Stimulated activated CD4-positive, alpha-beta T cell treated with anti-CD3 and anti-CD28 coated beads, Interleukin-1b, Interleukin-23, amount 100 ng/mL, for 48 hours (primary cell): Measurements from ENCODE around the gene KLHL13.
"Not testable (repeated sequence)": the region's sequence is repeated elsewhere in the genome, so short reads cannot be mapped to it uniquely, and the experiment has no call there.

Experiments
- DNase-seq: peaks from one replicate; pipeline ENCODE4 v3.0.0-alpha.2; 2020

KLHL13 gene

GRCh38 chrX:117985241-117985640, 131.4 kb downstream of the KLHL13 start:
- DNase-seq, result no peak

DNA sequence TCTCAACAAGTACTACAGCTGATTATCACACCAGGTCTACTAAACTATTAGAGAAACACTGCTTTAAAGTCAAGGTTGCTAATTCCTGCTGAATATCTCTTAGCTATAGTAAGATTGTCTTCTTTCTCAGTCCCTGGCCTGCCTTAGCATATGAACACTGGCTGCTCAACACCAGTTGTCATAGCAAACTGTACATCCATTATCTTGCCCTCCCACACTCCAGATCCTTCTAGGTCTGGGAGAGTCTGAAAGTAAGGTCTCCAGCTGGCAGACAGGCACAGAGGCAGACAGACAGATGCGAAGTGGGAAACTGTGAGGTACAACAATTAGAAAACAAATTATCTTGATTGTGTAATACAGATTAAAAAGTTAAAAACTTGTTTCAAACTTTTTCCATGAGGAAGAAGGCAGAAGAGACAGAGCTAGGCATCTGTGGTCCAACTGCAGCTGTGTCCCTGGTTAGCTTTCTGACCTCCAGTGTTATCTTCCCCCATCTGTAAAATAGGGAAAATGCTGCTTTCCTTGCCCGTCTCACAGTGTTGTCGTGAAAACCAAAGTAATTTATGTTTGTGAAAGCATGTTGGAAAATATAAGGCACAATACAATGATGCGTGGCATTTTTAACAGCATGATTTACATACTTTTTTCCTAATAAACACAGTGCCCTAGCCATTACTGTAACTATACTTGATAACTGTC, 133.8 kb downstream of the KLHL13 start:
- no peak for DNase-seq

GRCh38 chrX:117978402-117978801, 138.2 kb downstream of the KLHL13 start:
- no peak for DNase-seq

- no peak for DNase-seq
Observed at GRCh38 chrX:117977526-117977925, 139.1 kb downstream of the KLHL13 start.

DNA sequence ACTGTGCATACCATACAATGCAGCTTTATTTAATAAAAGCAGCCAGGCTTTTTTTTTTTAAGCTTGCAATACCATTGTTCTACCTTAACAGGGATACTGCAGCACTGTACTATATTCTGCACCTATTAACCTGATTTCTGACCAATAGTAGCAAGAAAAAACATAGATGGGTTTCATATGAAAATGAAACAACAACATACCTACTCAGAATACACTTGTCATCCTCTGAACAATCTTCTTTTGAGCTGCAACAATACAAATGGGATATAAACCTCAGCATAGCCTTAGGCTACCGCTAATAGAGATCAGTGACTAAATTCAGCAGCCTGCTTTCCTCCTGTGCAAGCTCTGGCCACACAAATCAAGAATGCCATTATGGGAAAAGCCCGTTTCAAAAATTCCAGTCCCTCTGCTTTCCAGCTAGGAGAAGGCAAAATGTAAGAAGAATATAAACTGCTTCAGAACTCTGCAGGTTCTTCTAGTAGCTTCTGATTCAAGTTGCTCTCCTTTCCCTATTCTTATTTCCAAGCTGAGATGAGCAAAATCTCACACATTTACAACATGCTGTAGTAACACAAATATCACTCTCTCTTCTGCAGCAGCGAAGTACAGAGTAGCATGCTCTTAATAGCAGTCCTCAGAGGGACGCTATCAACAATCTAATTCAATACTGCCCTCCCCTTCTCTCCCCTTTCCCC, 143.4 kb downstream of the KLHL13 start:
- no peak for DNase-seq

GRCh38 chrX:117972711-117973109, 143.9 kb downstream of the KLHL13 start:
- DNase-seq, result no peak

GRCh38 chrX:117969782-117970181, 146.8 kb downstream of the KLHL13 start:
- no peak for DNase-seq

- no peak for DNase-seq
Observed at GRCh38 chrX:117969328-117969727, 147.3 kb downstream of the KLHL13 start.

- DNase-seq, result no peak
Observed at GRCh38 chrX:117959045-117959444, 157.6 kb downstream of the KLHL13 start.

DNA sequence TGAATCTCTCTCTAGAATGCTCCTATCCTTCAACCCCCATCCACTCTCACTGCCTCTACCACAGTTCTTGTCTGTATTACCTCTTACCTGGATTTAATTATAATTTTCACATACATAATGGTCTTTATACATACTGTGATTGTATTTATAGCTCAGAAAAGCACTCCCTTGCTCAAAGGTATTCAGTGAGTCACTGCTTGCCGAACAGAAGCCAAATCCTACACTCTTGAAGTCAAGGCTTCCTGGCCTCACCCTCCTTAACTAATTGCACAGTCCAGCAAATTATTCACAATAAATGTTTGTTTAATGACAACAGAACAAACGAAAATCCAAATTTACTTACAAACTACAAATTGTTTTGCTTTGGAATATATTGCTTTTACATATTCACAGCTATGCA, 159.5 kb downstream of the KLHL13 start:
- DNase-seq, result no peak

DNA sequence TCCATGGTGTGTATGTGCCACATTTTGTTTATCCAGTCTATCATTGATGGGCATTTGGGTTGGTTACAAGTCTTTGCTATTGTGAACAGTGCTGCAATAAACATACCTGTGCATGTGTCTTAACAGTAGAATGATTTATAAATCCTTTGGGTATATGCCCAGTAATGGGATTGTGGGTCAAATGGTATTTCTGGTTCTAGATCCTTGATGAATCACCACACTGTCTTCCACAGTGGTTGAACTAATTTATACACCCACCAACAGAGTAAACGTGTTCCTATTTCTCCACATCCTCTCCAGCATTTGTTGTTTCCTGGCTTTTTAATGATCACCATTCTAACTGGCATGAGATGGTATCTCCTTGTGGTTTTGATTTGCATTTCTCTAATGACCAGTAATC, 177.3 kb downstream of the KLHL13 start:
- not testable (repeated sequence) for DNase-seq

DNA sequence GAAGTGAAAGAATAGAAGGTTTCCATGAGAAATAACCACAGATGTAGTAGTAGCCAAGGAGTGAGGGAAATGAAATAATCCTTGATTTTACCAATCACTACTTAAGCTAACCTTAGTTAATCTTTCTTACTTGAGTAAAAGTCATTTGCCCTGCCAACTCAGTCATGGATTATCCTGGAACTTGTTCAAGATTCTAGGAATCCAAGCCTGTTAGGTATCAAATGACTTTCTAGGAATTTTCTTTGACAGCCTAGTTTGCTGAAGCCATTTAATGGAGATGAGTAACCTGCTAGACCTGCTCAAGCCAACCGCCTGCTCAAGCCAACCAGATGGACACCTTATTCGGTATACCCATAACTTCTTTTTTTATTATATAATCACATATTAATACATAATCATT, 180.5 kb downstream of the KLHL13 start:
- DNase-seq, result no peak

GRCh38 chrX:117930116-117930515, 186.5 kb downstream of the KLHL13 start:
- DNase-seq, result not testable (repeated sequence)

DNA sequence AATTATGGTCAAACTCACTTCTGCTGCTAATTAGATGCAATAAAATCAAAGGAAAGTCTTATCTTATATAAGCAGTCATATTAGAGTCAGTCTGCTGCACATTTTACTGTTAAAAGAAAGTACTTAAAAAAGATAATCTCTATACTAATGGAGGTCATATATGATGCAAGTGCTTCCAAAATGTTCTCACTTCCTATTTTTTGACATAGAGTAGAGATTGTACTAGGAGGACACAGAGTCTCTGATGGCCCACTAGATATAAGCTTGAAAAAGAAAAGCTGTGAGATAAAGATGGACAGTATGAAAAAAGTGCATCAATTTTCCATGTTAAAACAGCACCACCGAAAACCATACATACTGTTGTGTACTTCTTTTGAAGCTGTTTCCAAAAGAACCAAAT, 196.9 kb downstream of the KLHL13 start:
- DNase-seq, result no peak

GRCh38 chrX:117910216-117910615, 206.4 kb downstream of the KLHL13 start:
- no peak for DNase-seq

DNA sequence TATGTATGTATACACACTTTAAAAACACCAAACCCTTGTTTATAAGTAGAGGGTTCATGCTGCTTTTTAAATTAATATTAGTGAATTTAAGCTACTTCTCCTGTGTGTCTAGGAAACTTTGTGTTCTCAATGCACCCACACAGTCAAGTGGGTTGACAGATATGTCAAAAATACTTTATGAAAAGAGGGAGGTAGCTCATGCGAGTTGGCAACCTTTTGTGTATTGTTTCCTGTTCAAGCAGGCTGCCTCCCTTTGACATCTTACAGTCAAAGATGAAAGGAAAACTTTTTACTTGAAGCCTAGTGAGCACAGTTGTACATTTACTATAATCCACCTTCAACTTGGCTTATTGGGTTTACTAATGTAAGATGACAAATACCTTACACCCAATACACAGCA, 218.4 kb downstream of the KLHL13 start:
- no peak for DNase-seq

GRCh38 chrX:117895418-117895817, 221.2 kb downstream of the KLHL13 start:
- DNase-seq, result no peak

- no peak for DNase-seq
Observed at GRCh38 chrX:117892469-117892868, 224.1 kb downstream of the KLHL13 start.

DNA sequence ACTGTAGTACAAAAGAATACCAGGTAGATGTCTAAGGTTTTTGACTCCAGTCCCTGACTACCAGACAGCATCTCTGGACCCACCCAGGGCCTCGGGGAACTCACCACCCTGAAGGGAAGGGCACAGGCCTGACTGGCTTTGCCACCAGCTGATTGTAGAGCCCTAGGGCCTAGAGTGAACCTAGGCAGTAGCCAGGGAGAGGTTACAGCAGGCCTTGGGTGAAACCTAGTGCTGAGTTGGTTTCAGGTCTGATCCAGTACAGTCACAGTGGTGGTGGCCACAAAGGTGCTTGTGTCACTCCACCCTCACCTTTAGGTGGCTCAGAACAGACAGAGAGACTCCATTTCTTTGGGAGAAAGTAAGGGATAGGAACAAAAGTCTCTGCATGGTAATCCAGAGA, 244.8 kb downstream of the KLHL13 start:
- DNase-seq, result no peak

DNA sequence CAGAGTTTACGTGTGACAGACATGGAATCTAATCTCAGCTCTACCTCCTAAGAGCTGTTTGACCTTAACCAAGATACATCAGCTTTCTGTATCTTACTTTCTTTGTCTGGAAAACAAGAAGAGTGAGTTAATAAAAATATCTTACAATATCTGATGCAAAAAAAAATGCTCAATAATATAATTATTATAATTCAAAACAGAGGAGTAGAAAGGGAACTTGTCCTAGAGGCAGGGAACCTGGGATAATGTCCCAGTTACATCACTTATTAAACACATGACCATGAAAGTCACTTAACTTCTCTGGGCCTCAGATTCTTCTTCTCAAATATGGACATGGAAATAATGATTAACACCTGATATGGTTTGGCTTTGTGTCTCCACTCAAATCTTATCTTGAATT, 256.1 kb downstream of the KLHL13 start:
- no peak for DNase-seq

DNA sequence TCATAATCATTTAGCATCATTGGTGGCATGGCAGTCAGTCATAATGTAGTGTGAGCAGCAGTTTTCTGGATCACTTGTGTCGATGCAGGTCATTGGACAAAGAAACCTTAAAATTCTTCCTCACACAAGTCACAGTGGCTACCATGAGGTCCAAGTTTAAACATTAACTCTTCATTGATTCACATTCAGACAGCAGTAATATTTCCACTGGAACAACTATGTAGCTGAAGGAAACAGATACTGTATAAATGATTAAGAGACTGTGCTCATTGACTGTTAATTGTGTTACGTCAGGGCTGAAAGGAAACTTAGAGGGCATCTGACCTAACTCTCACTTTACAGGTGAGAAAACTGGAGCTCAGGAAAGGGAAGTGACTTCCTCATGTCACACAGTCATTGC, 261.8 kb downstream of the KLHL13 start:
- DNase-seq, result no peak

GRCh38 chrX:117851025-117851424, 265.6 kb downstream of the KLHL13 start:
- DNase-seq, result no peak
